ENCODE data around the gene PPP6R2.

PPP6R2 gene

GRCh38 chr22:50435291-50436014 is 92.3 kb downstream of the PPP6R2 start:
- DNase-seq = no peak

- no peak for DNase-seq
Observed at GRCh38 chr22:50436015-50436830, 93.1 kb downstream of the PPP6R2 start.

- DNase-seq = no peak
Observed at GRCh38 chr22:50436841-50437341, 93.8 kb downstream of the PPP6R2 start.

GRCh38 chr22:50437511-50438304 is 94.6 kb downstream of the PPP6R2 start:
- no peak for DNase-seq

- no peak for DNase-seq
Observed at GRCh38 chr22:50438305-50439275, 95.5 kb downstream of the PPP6R2 start.

GRCh38 chr22:50439314-50439870 is 96.3 kb downstream of the PPP6R2 start:
- no peak for DNase-seq

- DNase-seq = no peak
Observed at GRCh38 chr22:50439871-50440331, 96.8 kb downstream of the PPP6R2 start.

- no peak for DNase-seq
Observed at GRCh38 chr22:50440544-50441249, 97.6 kb downstream of the PPP6R2 start.

- no peak for DNase-seq
Observed at GRCh38 chr22:50441428-50441993, 98.4 kb downstream of the PPP6R2 start.

- DNase-seq = no peak
Observed at GRCh38 chr22:50443197-50443596, 100.1 kb downstream of the PPP6R2 start.

GRCh38 chr22:50443801-50444625 is 100.9 kb downstream of the PPP6R2 start:
- no peak for DNase-seq

GRCh38 chr22:50444663-50445062 is 101.5 kb downstream of the PPP6R2 start:
- DNase-seq = no peak

GRCh38 chr22:50445071-50445879 is 102.1 kb downstream of the PPP6R2 start:
- DNase-seq = no peak

GRCh38 chr22:50445880-50446707 is 103.0 kb downstream of the PPP6R2 start:
- no peak for DNase-seq

- no peak for DNase-seq
Observed at GRCh38 chr22:50446708-50447575, 103.8 kb downstream of the PPP6R2 start.

Measured in NCI-H774 (cell line).